Measurements from ENCODE around the gene SERPINI2. TPM values are rescaled to one million over a fixed set of nuclear protein-coding genes. Genes with fewer than 3 reads are reported as not detected.
A peak's percentile ranks its signal among the peaks of the same experiment; 100 is the strongest.

SERPINI2 gene
- total and polyA plus RNA-seq, 2 of the 13 experiments (the other 11 are each of a cell fraction or from before 2014, with no cell fraction given): not detected

DNA sequence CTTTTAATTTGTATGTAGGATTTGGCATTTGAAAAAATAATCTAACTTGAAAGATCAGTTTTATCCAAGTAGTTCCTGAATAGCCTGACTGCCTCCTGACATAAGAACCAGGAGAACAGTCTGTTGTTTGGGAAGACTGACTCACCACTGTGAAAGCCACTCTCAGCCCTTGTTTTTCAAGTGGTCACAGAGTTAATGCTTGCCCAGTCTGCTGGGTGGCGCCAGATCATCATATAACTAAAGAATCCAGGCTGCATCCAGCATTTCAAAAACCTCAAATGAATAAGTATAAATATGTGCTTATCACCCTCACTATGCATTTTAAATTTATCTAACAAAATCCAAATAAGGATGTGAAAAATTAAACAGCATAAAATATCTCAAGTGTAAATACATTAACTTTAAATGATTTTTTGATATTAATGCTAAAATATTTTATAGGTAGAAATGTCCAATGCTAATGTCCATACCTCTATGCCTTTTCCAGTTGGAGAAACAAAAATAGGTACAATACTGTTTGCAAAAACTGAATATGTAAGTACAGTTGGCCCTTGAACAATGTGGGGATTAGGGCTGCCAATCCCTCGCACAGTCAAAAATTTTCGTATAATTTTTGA lies 66.9 kb downstream of the SERPINI2 start:
- 47% methylated on average over 3 of the region's 3 CpGs for WGBS (ENCODE audit: low lambda C conversion rate)
- H3K4me2 ChIP-seq (ENCODE audit: low read depth, low read length): no peak overlapping the region
- H3K79me2 ChIP-seq (ENCODE audit: insufficient read depth, low read length): no peaks in the 10 kb centered on the region
- DNase-seq (ENCODE audit: low spot score) (peak; percentile 56), FAIRE-seq (peak; percentile 59), ATAC-seq (peak; percentile 99)
- no TSS peak for BruUV-seq (replicated peaks)
- intact Hi-C loops (cut with micrococcal nuclease; ENCODE audit: unreplicated experiment) (loop anchor here (1.0 to 10.0 kb wide), 5 partner anchors 86 to 638 kb away; no protein-coding TSS in a partner anchor), in situ Hi-C loops (cut with HindIII; ENCODE audit: extremely low pct_ligation_motif_present, low pct_unique_long_range_greater_than_20kb) (loop anchor here (5.0 to 25.0 kb wide), 2 partner anchors 280 to 475 kb away; no protein-coding TSS in a partner anchor)
- no peak overlapping the region for H3K27ac ChIP-seq (ENCODE audit: extremely low read length, insufficient read depth, low read length)
- no peaks in the 10 kb centered on the region for H4K20me1 ChIP-seq (ENCODE audit: insufficient read depth, low read length)
- H2AFZ ChIP-seq (ENCODE audit: low read length): no peak overlapping the region
- H3K9me3 ChIP-seq (ENCODE audit: low read length): no peaks in the 10 kb centered on the region
- no peaks in the 10 kb centered on the region for H3K36me3 ChIP-seq (replicated peaks in 1 of 2; ENCODE audit: control insufficient read depth in 1 of 2, insufficient read depth in 2 of 2, low read length in 2 of 2)
- ChIA-PET CTCF (ENCODE audit: low intra/inter-chr PET ratio, low total read pairs) (interaction anchor here (1.5 to 2.5 kb wide), 3 partner anchors 87 to 475 kb away, joined by 4 to 13 read pairs (median 11); no protein-coding TSS in a partner anchor), POLR2A (no interaction called here)
- no peaks in the 10 kb centered on the region for H3K4me1 ChIP-seq (ENCODE audit: insufficient read depth, low read length)
- H3K4me3 ChIP-seq (replicated peaks in 1 of 3; ENCODE audit: insufficient read depth in 1 of 3, low read depth in 2 of 3, low read length in 3 of 3): no peak overlapping the region
- H3K27me3 ChIP-seq (ENCODE audit: control insufficient read depth in 1 of 2, insufficient read depth in 2 of 2, low read length in 2 of 2): no peaks in the 10 kb centered on the region
- H3K9ac ChIP-seq (ENCODE audit: insufficient read depth, low read depth, low read length): no peak overlapping the region
- no peak for TF ChIP-seq NR2F6 (IDR thresholded peaks at IDR 0.05)
- TF ChIP-seq NR2F6 (CRISPR knock-in tag; IDR thresholded peaks at IDR 0.05): peak; percentile 12; the same call in 1 of the 2 replicates
- TF ChIP-seq NCOR1 (IDR thresholded peaks at IDR 0.05; ENCODE audit: borderline replicate concordance, low read length): no peak
- TF ChIP-seq, protein P1, sequence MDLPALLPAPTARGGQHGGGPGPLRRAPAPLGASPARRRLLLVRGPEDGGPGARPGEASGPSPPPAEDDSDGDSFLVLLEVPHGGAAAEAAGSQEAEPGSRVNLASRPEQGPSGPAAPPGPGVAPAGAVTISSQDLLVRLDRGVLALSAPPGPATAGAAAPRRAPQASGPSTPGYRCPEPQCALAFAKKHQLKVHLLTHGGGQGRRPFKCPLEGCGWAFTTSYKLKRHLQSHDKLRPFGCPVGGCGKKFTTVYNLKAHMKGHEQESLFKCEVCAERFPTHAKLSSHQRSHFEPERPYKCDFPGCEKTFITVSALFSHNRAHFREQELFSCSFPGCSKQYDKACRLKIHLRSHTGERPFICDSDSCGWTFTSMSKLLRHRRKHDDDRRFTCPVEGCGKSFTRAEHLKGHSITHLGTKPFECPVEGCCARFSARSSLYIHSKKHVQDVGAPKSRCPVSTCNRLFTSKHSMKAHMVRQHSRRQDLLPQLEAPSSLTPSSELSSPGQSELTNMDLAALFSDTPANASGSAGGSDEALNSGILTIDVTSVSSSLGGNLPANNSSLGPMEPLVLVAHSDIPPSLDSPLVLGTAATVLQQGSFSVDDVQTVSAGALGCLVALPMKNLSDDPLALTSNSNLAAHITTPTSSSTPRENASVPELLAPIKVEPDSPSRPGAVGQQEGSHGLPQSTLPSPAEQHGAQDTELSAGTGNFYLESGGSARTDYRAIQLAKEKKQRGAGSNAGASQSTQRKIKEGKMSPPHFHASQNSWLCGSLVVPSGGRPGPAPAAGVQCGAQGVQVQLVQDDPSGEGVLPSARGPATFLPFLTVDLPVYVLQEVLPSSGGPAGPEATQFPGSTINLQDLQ (CRISPR knock-in tag; IDR thresholded peaks at IDR 0.05): no peak
- no peak for TF ChIP-seq THYN1 (CRISPR knock-in tag; IDR thresholded peaks at IDR 0.05; ENCODE audit: borderline replicate concordance, low read depth)
- no peak for TF ChIP-seq KAT8 (CRISPR knock-in tag; IDR thresholded peaks at IDR 0.05)
- peak; percentile 84 for TF ChIP-seq STAG1 (CRISPR knock-in tag; IDR thresholded peaks at IDR 0.05)
- TF ChIP-seq SMC3 (IDR thresholded peaks at IDR 0.05; ENCODE audit: low read length): peak; percentile 57
- peak; percentile 48; the same call in 1 of the 2 replicates for TF ChIP-seq FOSL2 (CRISPR knock-in tag; IDR thresholded peaks at IDR 0.05)
- 0 out of 4 replicates have a peak, but pooled peaks of 1 of the 2 experiments have one; percentile 20 for TF ChIP-seq HMGXB4 (CRISPR knock-in tag; IDR thresholded peaks at IDR 0.05; ENCODE audit: borderline replicate concordance in 1 of 2, low read depth in 1 of 2)
- no peak for TF ChIP-seq ZBTB38 (CRISPR knock-in tag; IDR thresholded peaks at IDR 0.05)
- peak; percentile 65 for TF ChIP-seq RAD21 (CRISPR knock-in tag; IDR thresholded peaks at IDR 0.05)
- no peak for TF ChIP-seq ZNF589 (CRISPR knock-in tag; conservative IDR thresholded peaks at IDR 0.05)
- TF ChIP-seq CTCF (CRISPR knock-in tag; IDR thresholded peaks at IDR 0.05): peak; percentile 76
- no peak for TF ChIP-seq MXD4 (CRISPR knock-in tag; IDR thresholded peaks at IDR 0.05)
- no peak for TF ChIP-seq SALL2 (CRISPR knock-in tag; IDR thresholded peaks at IDR 0.05)
